HepG2 (cell line): Measurements from ENCODE around the gene MYO19. TPM values are rescaled to one million over a fixed set of nuclear protein-coding genes. Genes with fewer than 3 reads are reported as not detected.

ENCODE experiments used
- AKAP8 ChIP-seq: sonication (generic); formaldehyde crosslinking; IDR thresholded peaks from 2 replicates; pipeline ENCODE4 v1.5.1; 2020; ENCODE audit warnings: mild to moderate bottlenecking, missing genetic modification reagents
- ATF2 ChIP-seq: sonication (generic); formaldehyde crosslinking; IDR thresholded peaks from 2 replicates; pipeline ENCODE4 v1.4.0; 2020; ENCODE audit warnings: missing genetic modification reagents
- BRCA1 ChIP-seq: sonication (generic); formaldehyde crosslinking; IDR thresholded peaks from 2 replicates; pipeline ENCODE4 v1.4.0; 2020; ENCODE audit warnings: missing genetic modification reagents
- EEA1 ChIP-seq: sonication (generic); formaldehyde crosslinking; IDR thresholded peaks from 2 replicates; pipeline ENCODE4 v1.5.1; 2020; ENCODE audit warnings: mild to moderate bottlenecking, missing genetic modification reagents, borderline replicate concordance
- EHMT2 ChIP-seq: fragments of 200-600 bp; sonication (generic); IDR thresholded peaks from 2 replicates; pipeline ENCODE4 v1.7.0; 2017; ENCODE audit warnings: antibody characterized with exemption, low read depth, low read length, borderline replicate concordance
- GFI1 ChIP-seq: sonication (generic); formaldehyde crosslinking; IDR thresholded peaks from 2 replicates; pipeline ENCODE4 v1.5.0; 2020; ENCODE audit warnings: missing genetic modification reagents, mild to moderate bottlenecking, borderline replicate concordance
- HCFC1 ChIP-seq: fragments of 150-350 bp; IDR thresholded peaks from 2 replicates; pipeline ENCODE4 v1.6.1; 2014; ENCODE audit warnings: low read depth, low read length
- HIC2 ChIP-seq: sonication (generic); formaldehyde crosslinking; IDR thresholded peaks from 2 replicates; pipeline ENCODE4 v1.9.0; 2022; ENCODE audit warnings: low read depth, missing genetic modification reagents
- KAT8 ChIP-seq: IDR thresholded peaks from 2 replicates; pipeline ENCODE4 v1.6.1; 2016; ENCODE audit warnings: missing genetic modification reagents, missing compliant biosample characterization
- REL ChIP-seq: sonication (generic); formaldehyde crosslinking; conservative IDR thresholded peaks from 2 replicates; pipeline ENCODE4 v1.8.0; 2022; ENCODE audit warnings: mild to moderate bottlenecking, missing genetic modification reagents, moderate library complexity
- SMARCE1 ChIP-seq: fragments of 450-650 bp; IDR thresholded peaks from 2 replicates; pipeline ENCODE4 v1.6.1; 2017; ENCODE audit warnings: borderline replicate concordance
- SRSF4 ChIP-seq: fragments of 200-400 bp; formaldehyde crosslinking; IDR thresholded peaks from one replicate; pipeline ENCODE4 v1.6.1; 2018; ENCODE audit warnings: mild to moderate bottlenecking, low read depth, low read length, moderate library complexity; ENCODE audit not compliant: poor library complexity, severe bottlenecking
- ZBTB14 ChIP-seq: sonication (generic); formaldehyde crosslinking; IDR thresholded peaks from 2 replicates; pipeline ENCODE4 v1.4.0; 2020; ENCODE audit warnings: missing genetic modification reagents
- ZFP82 ChIP-seq: sonication (generic); formaldehyde crosslinking; IDR thresholded peaks from 2 replicates; pipeline ENCODE4 v1.5.1; 2020; ENCODE audit warnings: mild to moderate bottlenecking, missing genetic modification reagents, borderline replicate concordance
- ZNF235 ChIP-seq: sonication (generic); formaldehyde crosslinking; IDR thresholded peaks from 2 replicates; pipeline ENCODE4 v1.8.1; 2023; ENCODE audit warnings: mild to moderate bottlenecking, missing genetic modification reagents, borderline replicate concordance
- ZNF451 ChIP-seq: sonication (generic); formaldehyde crosslinking; IDR thresholded peaks from 2 replicates; pipeline ENCODE4 v1.5.0; 2020; ENCODE audit warnings: mild to moderate bottlenecking, missing genetic modification reagents
- ZNF558 ChIP-seq: sonication (generic); formaldehyde crosslinking; IDR thresholded peaks from 2 replicates; pipeline ENCODE4 v1.9.0; 2022; ENCODE audit warnings: mild to moderate bottlenecking, missing genetic modification reagents, borderline replicate concordance
- ZNF609 ChIP-seq: sonication (generic); formaldehyde crosslinking; IDR thresholded peaks from 2 replicates; pipeline ENCODE4 v1.4.0; 2020; ENCODE audit warnings: mild to moderate bottlenecking, missing genetic modification reagents, borderline replicate concordance
- ZNF746 ChIP-seq: sonication (generic); formaldehyde crosslinking; IDR thresholded peaks from 2 replicates; pipeline ENCODE4 v1.8.0; 2022; ENCODE audit warnings: mild to moderate bottlenecking, missing genetic modification reagents
- polyA plus RNA-seq, 8 experiments: library from polyadenylated mRNA; depleted of rRNA in 3 of 8; stranded (reverse) in 7 of 8; unstranded in 1 of 8; fragments of >200 nt; fragmentation: Illumina TruSeq in 4 of 8; extraction: Trizol in 4 of 8; gene quantifications; 2 replicates each; pipeline versions ENCODE4 v1.2.1 to v1.2.3, GENCODE V29; 2011 to 2016; ENCODE audit warnings: low read depth in 4 of 8, missing spikeins in 1 of 8, mixed read lengths in 1 of 8; ENCODE audit not compliant: insufficient read depth in 1 of 8
- total RNA-seq, 5 experiments: library from RNA; depleted of rRNA; stranded (reverse); fragments of >200 nt; fragmentation: Illumina TruSeq; extraction: Trizol; gene quantifications; 2 replicates each; pipeline ENCODE4 v1.2.3, GENCODE V29; 2016; ENCODE audit warnings: low read depth in 1 of 5

The MYO19 gene
- total and polyA plus RNA-seq, 2 of the 13 experiments (the other 11 are each of a cell fraction or from before 2014, with no cell fraction given) = 75.7 to 82.3 TPM

- TF ChIP-seq ZBTB14 (peak; percentile 83), ZFP82 (CRISPR knock-in tag) (no peak), REL (peak; percentile 95; the same call in 1 of the 2 replicates), ZNF235 (CRISPR knock-in tag) (peak; percentile 92), KAT8 (CRISPR knock-in tag) (peak; percentile 32; the same call in 1 of the 2 replicates), EEA1 (CRISPR knock-in tag) (peak; percentile 78; the same call in 1 of the 2 replicates), AKAP8 (peak; percentile 78), ZNF746 (no peak), HIC2 (CRISPR knock-in tag) (peak; percentile 51; the same call in 1 of the 2 replicates), BRCA1 (CRISPR knock-in tag) (peak; percentile 69; the same call in 1 of the 2 replicates), SRSF4 (no peak), GFI1 (CRISPR knock-in tag) (no peak), ZNF558 (CRISPR knock-in tag) (0 out of 2 replicates have a peak, but pooled peaks have one; percentile 54), HCFC1 (no peak), ZNF609 (0 out of 2 replicates have a peak, but pooled peaks have one; percentile 31), ZNF451 (CRISPR knock-in tag) (peak; percentile 89), EHMT2 (no peak), SMARCE1 (no peak), ATF2 (CRISPR knock-in tag) (peak; percentile 71; the same call in 1 of the 2 replicates)
These were observed 51.8 kb downstream of the MYO19 start (continued) for GRCh38 chr17:36482611-36483504.
